Neutrophil (primary cell): ENCODE results near the gene LUZP1.

Experiments
- H3K27ac ChIP-seq: fragments of 200-600 bp; sonication (generic); 2 replicates; pipeline ENCODE4 v1.5.1; 2016; ENCODE audit warnings: mild to moderate bottlenecking, moderate library complexity
- H3K27me3 ChIP-seq: fragments of 200-600 bp; sonication (generic); 2 replicates; pipeline ENCODE4 v1.6.0; 2016; ENCODE audit warnings: mild to moderate bottlenecking
- H3K36me3 ChIP-seq: fragments of 200-600 bp; sonication (generic); 2 replicates; pipeline ENCODE4 v1.5.1; 2017
- H3K4me1 ChIP-seq, 2 experiments: fragments of 200-600 bp in 1 of 2; sonication (generic) in 1 of 2; 1 replicate in 1 of 2; 2 replicates in 1 of 2; pipeline versions ENCODE4 v1.5.1 to v1.6.1; 2013 to 2016; ENCODE audit warnings: low read depth in 1 of 2, low read length in 1 of 2, mild to moderate bottlenecking in 1 of 2, moderate library complexity in 1 of 2; ENCODE audit not compliant: control insufficient read depth in 1 of 2, insufficient read depth in 1 of 2
- H3K4me3 ChIP-seq, 2 experiments: fragments of 200-600 bp in 1 of 2; sonication (generic) in 1 of 2; 1 replicate in 1 of 2; 2 replicates in 1 of 2; pipeline ENCODE4 v1.5.1; 2013 to 2016; ENCODE audit warnings: low read depth in 1 of 2, low read length in 1 of 2, mild to moderate bottlenecking in 1 of 2, moderate library complexity in 1 of 2
- H3K9me3 ChIP-seq: fragments of 200-600 bp; sonication (generic); 2 replicates; pipeline ENCODE4 v1.5.1; 2016
- CTCF ChIP-seq: fragments of 200-600 bp; sonication (generic); IDR thresholded peaks from 2 replicates; pipeline ENCODE4 v1.5.1; 2016; ENCODE audit warnings: antibody characterized with exemption

Gene LUZP1

GRCh38 chr1:23039308-23039826, 129.3 kb downstream of the LUZP1 start:
- Histone ChIP-seq H3K27me3 (no peaks in the 10 kb centered on the region), H3K27ac (no peak overlapping the region), H3K4me1 (no peaks in the 10 kb centered on the region), H3K36me3 (peaks cover 3% of the 10 kb centered on the region), H3K9me3 (no peaks in the 10 kb centered on the region), H3K4me3 (no peak overlapping the region)
- TF ChIP-seq CTCF, result no peak

- no peak for TF ChIP-seq CTCF
- no peaks in the 10 kb centered on the region for H3K27me3 ChIP-seq
- H3K4me3 ChIP-seq, result no peak overlapping the region
- no peak overlapping the region for H3K27ac ChIP-seq
- no peaks in the 10 kb centered on the region for H3K9me3 ChIP-seq
- no peaks in the 10 kb centered on the region for H3K4me1 ChIP-seq
- H3K36me3 ChIP-seq, result no peaks in the 10 kb centered on the region
Observed at GRCh38 chr1:23037081-23037740, 131.4 kb downstream of the LUZP1 start.

- Histone ChIP-seq H3K9me3 (no peaks in the 10 kb centered on the region), H3K27ac (no peak overlapping the region), H3K36me3 (no peaks in the 10 kb centered on the region), H3K27me3 (no peaks in the 10 kb centered on the region), H3K4me3 (no peak overlapping the region), H3K4me1 (no peaks in the 10 kb centered on the region)
- TF ChIP-seq CTCF, result no peak
Observed at GRCh38 chr1:23035823-23036452, 132.7 kb downstream of the LUZP1 start.
